Neural progenitor cell (in vitro differentiated cells): ENCODE data around the gene PINLYP.

ENCODE experiments used
- EZH2 ChIP-seq: fragments of 200-600 bp; sonication (generic); IDR thresholded peaks from 2 replicates; pipeline ENCODE4 v1.6.1; 2017; ENCODE audit warnings: antibody characterized with exemption, mild to moderate bottlenecking, moderate library complexity
- TF ChIP-seq, protein P1 (sequence below): fragments of 200-600 bp; sonication (generic); IDR thresholded peaks from 2 replicates; pipeline ENCODE4 v1.5.1; 2017; ENCODE audit warnings: antibody characterized with exemption, mild to moderate bottlenecking

DNA sequence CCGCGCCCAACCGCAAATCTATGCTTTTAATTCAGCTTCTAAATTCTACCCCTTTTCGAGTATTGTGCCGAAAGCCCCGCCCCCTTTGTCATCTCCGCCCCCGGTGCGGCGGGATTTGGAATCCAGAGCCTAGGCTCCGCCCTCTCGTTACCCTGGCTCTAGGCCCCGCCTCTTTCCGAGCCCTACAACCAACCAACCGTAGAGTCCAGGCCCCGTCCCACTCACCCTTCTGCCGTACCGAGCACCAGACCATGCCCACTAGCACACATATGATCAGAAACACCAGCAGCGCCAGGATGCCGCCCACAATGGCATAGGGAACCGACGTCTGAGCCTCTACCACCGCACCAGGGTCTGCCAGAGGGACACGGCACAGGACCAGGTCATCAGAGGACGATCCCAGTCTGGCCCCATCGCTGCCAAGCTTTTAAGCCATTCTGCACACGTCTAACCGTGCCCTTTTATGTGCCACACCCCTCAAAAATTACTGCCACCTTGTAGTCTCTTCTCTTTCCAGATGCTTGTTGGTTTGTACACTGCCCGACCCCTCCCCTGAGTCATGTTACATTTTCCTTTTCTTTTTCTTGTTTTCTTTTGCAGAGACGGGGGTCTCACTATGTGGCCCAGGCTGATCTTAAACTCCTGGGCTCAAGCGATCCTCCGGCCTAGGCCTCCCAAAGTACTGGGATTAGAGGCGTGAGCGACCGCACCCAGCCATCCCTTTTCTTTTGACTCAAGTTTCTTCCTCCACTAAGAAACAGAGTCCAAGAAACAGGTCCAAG, 48.5 kb downstream of the PINLYP start:
- TF ChIP-seq, protein P1, sequence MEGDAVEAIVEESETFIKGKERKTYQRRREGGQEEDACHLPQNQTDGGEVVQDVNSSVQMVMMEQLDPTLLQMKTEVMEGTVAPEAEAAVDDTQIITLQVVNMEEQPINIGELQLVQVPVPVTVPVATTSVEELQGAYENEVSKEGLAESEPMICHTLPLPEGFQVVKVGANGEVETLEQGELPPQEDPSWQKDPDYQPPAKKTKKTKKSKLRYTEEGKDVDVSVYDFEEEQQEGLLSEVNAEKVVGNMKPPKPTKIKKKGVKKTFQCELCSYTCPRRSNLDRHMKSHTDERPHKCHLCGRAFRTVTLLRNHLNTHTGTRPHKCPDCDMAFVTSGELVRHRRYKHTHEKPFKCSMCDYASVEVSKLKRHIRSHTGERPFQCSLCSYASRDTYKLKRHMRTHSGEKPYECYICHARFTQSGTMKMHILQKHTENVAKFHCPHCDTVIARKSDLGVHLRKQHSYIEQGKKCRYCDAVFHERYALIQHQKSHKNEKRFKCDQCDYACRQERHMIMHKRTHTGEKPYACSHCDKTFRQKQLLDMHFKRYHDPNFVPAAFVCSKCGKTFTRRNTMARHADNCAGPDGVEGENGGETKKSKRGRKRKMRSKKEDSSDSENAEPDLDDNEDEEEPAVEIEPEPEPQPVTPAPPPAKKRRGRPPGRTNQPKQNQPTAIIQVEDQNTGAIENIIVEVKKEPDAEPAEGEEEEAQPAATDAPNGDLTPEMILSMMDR, result no peak
- TF ChIP-seq EZH2, result no peak
